ENCODE data around the gene TXN. TPM values are rescaled to one million over a fixed set of nuclear protein-coding genes. Genes with fewer than 3 reads are reported as not detected.

TXN gene
- total RNA-seq, 2 donors from 2014 or later, result 282 to 336 TPM

DNA sequence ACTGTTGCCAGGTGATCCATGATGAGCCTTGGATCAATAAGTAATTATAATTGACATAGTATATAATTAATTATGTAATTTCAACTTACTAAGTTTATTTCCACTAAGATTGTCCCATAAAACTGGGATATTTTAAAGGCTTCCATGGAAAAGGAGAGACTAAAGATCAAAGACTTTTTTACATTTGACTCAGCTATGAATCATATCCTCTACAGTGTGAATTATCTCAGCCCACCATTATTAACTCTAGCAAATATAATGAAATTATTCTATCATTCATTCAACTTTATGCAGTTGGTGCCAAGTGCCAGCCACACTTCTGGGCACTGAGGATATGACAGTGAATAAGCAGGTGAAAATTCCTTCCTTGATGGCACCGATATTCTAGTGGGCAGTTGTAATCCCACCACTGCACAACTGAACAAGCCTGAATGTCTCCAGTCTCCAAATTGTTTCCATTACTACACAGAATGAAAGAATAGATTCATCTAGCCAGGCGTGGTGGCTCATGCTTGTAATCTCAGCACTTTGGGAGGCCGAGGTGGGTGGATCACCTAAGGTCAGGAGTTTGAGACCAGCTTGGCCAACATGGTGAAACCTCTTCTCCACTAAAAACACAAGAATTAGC lies 21.9 kb upstream of the TXN start:
- 91 to 100% methylated on average over 2 to 3 of the region's 3 CpGs for WGBS, 2 experiments (ENCODE audit: insufficient coverage in 1 of 2, insufficient read length in 1 of 2)
- no peak for DNase-seq
- H3K4me3 ChIP-seq (ENCODE audit: low read length), result no peak overlapping the region
- no peaks in the 10 kb centered on the region for H3K27me3 ChIP-seq (ENCODE audit: control insufficient read depth, insufficient read depth, low read length, poor library complexity, severe bottlenecking)
- no peaks in the 10 kb centered on the region for H3K4me1 ChIP-seq (ENCODE audit: control insufficient read depth, insufficient read depth, low read length)
- no peak overlapping the region for H3K9ac ChIP-seq (ENCODE audit: extremely low read depth, low read length, poor library complexity, severe bottlenecking)
- H3K36me3 ChIP-seq (ENCODE audit: control insufficient read depth, insufficient read depth, low read length), result no peaks in the 10 kb centered on the region
- H3K27me3 Mint-ChIP-seq (ENCODE audit: insufficient read depth), result no peaks in the 10 kb centered on the region
- no peaks in the 10 kb centered on the region for H3K4me1 Mint-ChIP-seq
- H3K9me3 ChIP-seq (ENCODE audit: control insufficient read depth, low read length), result no peaks in the 10 kb centered on the region
- no peaks in the 10 kb centered on the region for H3K9me3 Mint-ChIP-seq
- no peak overlapping the region for H3K27ac Mint-ChIP-seq
- TF ChIP-seq, protein P1, sequence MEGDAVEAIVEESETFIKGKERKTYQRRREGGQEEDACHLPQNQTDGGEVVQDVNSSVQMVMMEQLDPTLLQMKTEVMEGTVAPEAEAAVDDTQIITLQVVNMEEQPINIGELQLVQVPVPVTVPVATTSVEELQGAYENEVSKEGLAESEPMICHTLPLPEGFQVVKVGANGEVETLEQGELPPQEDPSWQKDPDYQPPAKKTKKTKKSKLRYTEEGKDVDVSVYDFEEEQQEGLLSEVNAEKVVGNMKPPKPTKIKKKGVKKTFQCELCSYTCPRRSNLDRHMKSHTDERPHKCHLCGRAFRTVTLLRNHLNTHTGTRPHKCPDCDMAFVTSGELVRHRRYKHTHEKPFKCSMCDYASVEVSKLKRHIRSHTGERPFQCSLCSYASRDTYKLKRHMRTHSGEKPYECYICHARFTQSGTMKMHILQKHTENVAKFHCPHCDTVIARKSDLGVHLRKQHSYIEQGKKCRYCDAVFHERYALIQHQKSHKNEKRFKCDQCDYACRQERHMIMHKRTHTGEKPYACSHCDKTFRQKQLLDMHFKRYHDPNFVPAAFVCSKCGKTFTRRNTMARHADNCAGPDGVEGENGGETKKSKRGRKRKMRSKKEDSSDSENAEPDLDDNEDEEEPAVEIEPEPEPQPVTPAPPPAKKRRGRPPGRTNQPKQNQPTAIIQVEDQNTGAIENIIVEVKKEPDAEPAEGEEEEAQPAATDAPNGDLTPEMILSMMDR (conservative IDR thresholded peaks at IDR 0.05), result no peak
- H3K36me3 Mint-ChIP-seq (ENCODE audit: low read depth), result no peaks in the 10 kb centered on the region
- no peak overlapping the region for H3K27ac ChIP-seq (ENCODE audit: low read depth, low read length)
- no peak overlapping the region for H3K4me3 Mint-ChIP-seq

DNA sequence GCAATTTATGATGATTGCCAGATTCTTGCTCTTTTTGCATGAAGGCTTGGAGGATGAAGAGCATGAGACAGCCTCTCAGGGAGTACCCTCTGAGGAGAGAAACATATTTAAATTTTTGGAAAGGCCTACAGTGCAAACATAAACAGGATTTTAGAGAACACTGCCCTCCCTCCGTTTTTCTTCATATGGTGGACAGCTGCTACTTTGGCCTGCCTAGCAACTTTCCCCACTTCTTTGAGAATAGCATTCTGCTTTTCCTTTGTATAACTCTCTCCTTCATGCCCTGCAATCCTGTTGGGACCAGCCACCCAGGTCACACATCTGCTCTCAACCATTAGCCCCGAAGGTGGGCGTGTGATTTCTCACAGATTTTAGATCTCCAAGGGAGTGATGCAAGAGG lies 20.5 kb upstream of the TXN start:
- H3K4me1 Mint-ChIP-seq, result no peaks in the 10 kb centered on the region
- Histone ChIP-seq H3K9ac (ENCODE audit: extremely low read depth, low read length, poor library complexity, severe bottlenecking) (no peak overlapping the region), H3K9me3 (ENCODE audit: control insufficient read depth, low read length) (no peaks in the 10 kb centered on the region), H3K4me3 (ENCODE audit: low read length) (no peak overlapping the region), H3K27me3 (ENCODE audit: control insufficient read depth, insufficient read depth, low read length, poor library complexity, severe bottlenecking) (no peaks in the 10 kb centered on the region), H3K36me3 (ENCODE audit: control insufficient read depth, insufficient read depth, low read length) (no peaks in the 10 kb centered on the region), H3K27ac (ENCODE audit: low read depth, low read length) (no peak overlapping the region), H3K4me1 (ENCODE audit: control insufficient read depth, insufficient read depth, low read length) (no peaks in the 10 kb centered on the region)
- H3K9me3 Mint-ChIP-seq, result no peaks in the 10 kb centered on the region
- H3K27ac Mint-ChIP-seq, result no peak overlapping the region
- no peaks in the 10 kb centered on the region for H3K27me3 Mint-ChIP-seq (ENCODE audit: insufficient read depth)
- DNase-seq, result no peak
- TF ChIP-seq, protein P1 (conservative IDR thresholded peaks at IDR 0.05), result no peak
- 82 to 100% methylated on average over 1 to 3 of the region's 3 CpGs for WGBS, 2 experiments (ENCODE audit: insufficient coverage in 1 of 2, insufficient read length in 1 of 2)
- no peak overlapping the region for H3K4me3 Mint-ChIP-seq
- H3K36me3 Mint-ChIP-seq (ENCODE audit: low read depth), result no peaks in the 10 kb centered on the region

DNA sequence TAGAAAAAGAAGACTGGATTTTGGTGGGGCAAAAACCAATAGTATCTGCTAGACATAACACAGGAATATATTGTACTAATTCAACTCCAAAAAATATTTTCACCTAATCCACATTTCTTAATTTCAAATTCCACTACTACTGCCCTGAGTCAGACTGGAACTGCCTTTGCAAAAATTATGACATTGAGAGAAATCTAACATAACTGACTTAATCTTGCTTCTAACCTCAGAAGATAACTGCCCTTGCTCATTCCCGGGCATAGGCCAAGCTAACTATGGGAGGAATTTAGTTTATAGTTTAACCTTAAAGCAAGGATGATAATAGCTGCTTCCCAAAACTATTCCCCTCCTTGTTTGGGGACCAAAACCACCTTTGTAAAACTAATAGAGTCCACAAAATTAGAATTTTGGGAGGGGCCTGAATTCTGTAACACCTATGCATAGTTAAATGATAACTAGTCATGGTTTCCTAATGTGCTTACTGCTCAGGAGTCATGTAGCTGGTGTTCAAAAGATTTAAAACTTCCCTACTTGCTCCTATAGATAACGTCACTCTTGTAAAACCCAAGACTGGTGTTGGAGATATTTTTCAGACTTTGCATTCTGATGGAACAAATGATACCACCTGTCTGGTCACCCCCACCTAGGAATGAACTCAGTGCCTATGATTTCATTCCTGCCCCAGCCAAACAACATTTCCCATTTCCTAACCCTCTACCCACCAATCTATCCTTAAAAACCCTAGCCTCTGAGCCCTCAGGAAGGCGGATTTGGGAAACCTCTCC lies 14.1 kb upstream of the TXN start:
- no peaks in the 10 kb centered on the region for H3K27me3 ChIP-seq (ENCODE audit: control insufficient read depth, insufficient read depth, low read length, poor library complexity, severe bottlenecking)
- no peaks in the 10 kb centered on the region for H3K9me3 ChIP-seq (ENCODE audit: control insufficient read depth, low read length)
- WGBS, 2 experiments (ENCODE audit: insufficient coverage in 1 of 2, insufficient read length in 1 of 2), result 86 to 94% methylated on average over 1 to 3 of the region's 3 CpGs
- Mint-ChIP-seq H3K4me3 (no peak overlapping the region), H3K36me3 (ENCODE audit: low read depth) (no peaks in the 10 kb centered on the region), H3K4me1 (no peaks in the 10 kb centered on the region), H3K27ac (no peak overlapping the region), H3K27me3 (ENCODE audit: insufficient read depth) (no peaks in the 10 kb centered on the region), H3K9me3 (no peaks in the 10 kb centered on the region)
- H3K4me3 ChIP-seq (ENCODE audit: low read length), result no peak overlapping the region
- TF ChIP-seq, protein P1 (conservative IDR thresholded peaks at IDR 0.05), result no peak
- H3K27ac ChIP-seq (ENCODE audit: low read depth, low read length), result no peak overlapping the region
- no peak overlapping the region for H3K9ac ChIP-seq (ENCODE audit: extremely low read depth, low read length, poor library complexity, severe bottlenecking)
- H3K36me3 ChIP-seq (ENCODE audit: control insufficient read depth, insufficient read depth, low read length), result no peaks in the 10 kb centered on the region
- DNase-seq, result no peak
- no peaks in the 10 kb centered on the region for H3K4me1 ChIP-seq (ENCODE audit: control insufficient read depth, insufficient read depth, low read length)
